OCI-LY1 (cell line): ENCODE results near the gene ARHGAP22.

Source experiments
- CTCF ChIP-seq: fragments of 200-600 bp; sonication (generic), shearing (Covaris generic); IDR thresholded peaks from 2 replicates; pipeline ENCODE4 v1.5.1; 2017; ENCODE audit warnings: mild to moderate bottlenecking, antibody characterized with exemption, low read length, moderate library complexity, mixed read lengths
- EZH2 ChIP-seq: fragments of 200-600 bp; sonication (generic), shearing (Covaris generic); IDR thresholded peaks from 2 replicates; pipeline ENCODE4 v1.8.0; 2017; ENCODE audit warnings: borderline replicate concordance, mixed run types, mild to moderate bottlenecking, antibody characterized with exemption, low read length, moderate library complexity, mixed read lengths

- TF ChIP-seq EZH2 = no peak
- no peak for TF ChIP-seq CTCF
Measured at GRCh38 chr10:48493083-48493871, 111.6 kb downstream of the ARHGAP22 start.
